Heart right ventricle (tissue), 16 donors: ENCODE measurements around the gene ELMO1. TPM values are rescaled to one million over a fixed set of nuclear protein-coding genes. Genes with fewer than 3 reads are reported as not detected.

Source experiments
- ATAC-seq, 8 donors: fragments of 200-7000 bp; cut with Tn5 transposase; one replicate each; pipeline ENCODE4 v1.9.1; 2020; ENCODE audit warnings: mild to moderate bottlenecking in 8 of 8, moderate library complexity in 8 of 8, moderate number of reproducible peaks in 1 of 8
- DNase-seq, 2 donors: peaks; one replicate each; pipeline ENCODE4 v3.0.0-alpha.2; 2020
- H3K27ac ChIP-seq, 10 donors: fragments of 200-600 bp; sonication (generic) in 2 of 10; one replicate each; pipeline versions ENCODE4 v1.5.0 to v1.8.0; 2020 to 2022; ENCODE audit warnings: mild to moderate bottlenecking in 3 of 10
- H3K27me3 ChIP-seq, 7 donors: fragments of 200-600 bp; one replicate each; pipeline ENCODE4 v1.8.0; 2021 to 2022; ENCODE audit warnings: mild to moderate bottlenecking in 2 of 7
- H3K36me3 ChIP-seq, 9 donors: fragments of 200-600 bp; sonication (generic) in 1 of 9; one replicate each; pipeline versions ENCODE4 v1.5.0 to v1.8.0; 2020 to 2022; ENCODE audit warnings: mild to moderate bottlenecking in 2 of 9
- H3K4me1 ChIP-seq, 9 donors: fragments of 200-600 bp; sonication (generic) in 1 of 9; one replicate each; pipeline versions ENCODE4 v1.5.0 to v1.8.0; 2020 to 2022; ENCODE audit warnings: mild to moderate bottlenecking in 4 of 9
- H3K4me3 ChIP-seq, 10 donors: fragments of 200-600 bp; sonication (generic) in 2 of 10; one replicate each; pipeline versions ENCODE4 v1.5.0 to v1.8.0; 2020 to 2022; ENCODE audit warnings: mild to moderate bottlenecking in 7 of 10, moderate library complexity in 2 of 10
- H3K9me3 ChIP-seq, 11 donors: fragments of 200-600 bp in 10 of 11; sonication (generic) in 2 of 11; one replicate each; pipeline versions ENCODE4 v1.5.0 to v1.8.0; 2013 to 2022; ENCODE audit warnings: mild to moderate bottlenecking in 2 of 11, control low read depth in 1 of 11, moderate library complexity in 1 of 11
- CTCF ChIP-seq, 9 donors: fragments of 200-600 bp; sonication (generic) in 2 of 9; IDR thresholded peaks; one replicate each; pipeline versions ENCODE4 v1.5.0 to v1.8.0; 2021 to 2022; ENCODE audit warnings: antibody characterized with exemption in 9 of 9, mild to moderate bottlenecking in 5 of 9, moderate library complexity in 1 of 9
- WGBS, 2 donors: extraction: QIAGEN DNeasy Blood & Tissue Kit; methylation state at CpG; one replicate each; pipeline ENCODE4 v1.1.7; 2013; ENCODE audit warnings: inconsistent platforms in 1 of 2; 5-methylcytosine and 5-hydroxymethylcytosine counted together
- intact Hi-C, 10 donors: fragments of 100-400 bp; cut with DNase I; formaldehyde crosslinking; loops; one replicate each; pipeline versions ENCODE4 v1.11.1 to v1.14.2; 2022
- polyA plus RNA-seq, 2 donors: library from polyadenylated mRNA; stranded (reverse); fragments of 200-250 nt; gene quantifications; one replicate each; pipeline ENCODE4 v1.2.3, GENCODE V29; 2013
- total RNA-seq, 10 donors: library from RNA; stranded (reverse); fragmentation: NEBNext Ultra II Directional in 3 of 10; extraction: Animal tissue kit (Norgen Biotek cat#: 25700) in 3 of 10; gene quantifications; one replicate each; pipeline versions ENCODE4 v1.2.1 to v1.2.4, GENCODE V29; 2021 to 2023
- donor health status: Arrhythmogenic right ventricular cardiomyopathy.
- donor health status: ischemic (EF 13 %, LVEDD 7.1; RV severe dilation, severe dysfunction).
- donor health status: healthy with polysubstance abuse.
- donor health status: DM: no; HTN: yes; CAD: no.
- donor health status: DM: no; HTN: no; CAD: no.
- donor health status: ischemic (EF 25% LVEDD 6.9; RV normal size, moderate dysfunction).
- donor health status: ischemic (EF 25% LVEDD 5.7; RV mildly dilated, moderate dysfunction).
- donor health status: healthy.
- donor health status: DM: yes; HTN: yes; CAD: no.
- donor health status: Ischemic cardiomyopathy.
- donor health status: ischemic (EF 35%, LVEDD 5.7; RV mildly dilated, moderate dysfunction).
- donor health status: nonischemic (EF 11% LVEDD 7.7; RV severe dilation, severe dysfunction).
- donor health status: DM: yes; HTN: yes; CAD: no.
- donor health status: PGD.
- donor health status: ischemic (EF 29% LVEDD 5.4; RV normal size, mild dysfunction).
- donor health status: nonischemic (EF 23%, LVEDD 6.1; RV moderate dilation, normal function).

The ELMO1 gene
- total and polyA plus RNA-seq, 12 donors, result 8.5 to 18.0 (median 13.9) TPM

DNA sequence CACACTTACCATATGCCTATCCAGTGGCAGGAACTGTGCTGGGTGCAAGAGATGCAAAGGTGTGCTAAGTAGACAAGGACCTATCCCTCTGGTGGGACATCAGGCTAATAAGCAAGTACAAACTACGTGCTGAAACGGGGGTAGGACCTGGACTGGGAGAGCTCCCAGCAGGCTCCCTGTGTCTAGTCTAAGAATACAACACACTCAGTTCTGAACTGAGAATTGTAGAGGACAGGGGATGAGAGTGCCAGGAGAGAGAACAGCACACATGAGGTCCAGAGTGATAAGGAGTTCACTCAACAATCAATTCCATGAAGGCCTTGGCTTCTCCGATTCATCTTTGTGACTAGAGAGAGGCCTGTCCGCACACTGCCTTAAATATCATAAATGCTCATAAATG lies 253.7 kb downstream of the ELMO1 start:
- no peak overlapping the region for H3K4me3 ChIP-seq
- no peaks in the 10 kb centered on the region for H3K9me3 ChIP-seq
- peak in 4 of 8 donors; percentile 28 to 66 (median 48) for ATAC-seq

GRCh38 chr7:37193775-37194135 lies 254.9 kb downstream of the ELMO1 start:
- H3K27me3 ChIP-seq, result no peaks in the 10 kb centered on the region
- TF ChIP-seq CTCF (IDR thresholded peaks at IDR 0.05), result no peak
- H3K9me3 ChIP-seq, result no peaks in the 10 kb centered on the region
- ATAC-seq (peak in 7 of 8 donors; percentile 14 to 76 (median 59)), DNase-seq (no peak)
- intact Hi-C loops, result loop anchor here in 2 of 10 donors (10.0 kb wide), 2 partner anchors 699 to 709 kb away; no protein-coding TSS in a partner anchor
- H3K27ac ChIP-seq, result peak overlapping the region in 8 of 10 donors; percentile 37 to 75 (median 52)
- H3K4me1 ChIP-seq, result peaks cover 0 to 54% (median 32%) of the 10 kb centered on the region in 9 donors
- peaks cover 0 to 39% (median 0%) of the 10 kb centered on the region in 9 donors for H3K36me3 ChIP-seq
- WGBS, 2 donors, result 54 to 60% methylated on average over 2 of the region's 2 CpGs
- H3K4me3 ChIP-seq, result peak overlapping the region in 4 of 10 donors; percentile 27 to 42 (median 31)

More for the DNA sequence above, 253.7 kb downstream of the ELMO1 start:
- TF ChIP-seq CTCF (IDR thresholded peaks at IDR 0.05), result no peak
- intact Hi-C loops, result loop anchor here in 8 of 10 donors (5.0 to 10.0 kb wide), 5 partner anchors 208 to 710 kb away; no protein-coding TSS in a partner anchor
- no peaks in the 10 kb centered on the region for H3K27me3 ChIP-seq
- H3K4me1 ChIP-seq, result peaks cover 0 to 63% (median 32%) of the 10 kb centered on the region in 9 donors
- no peak for DNase-seq
- H3K27ac ChIP-seq, result peak overlapping the region in 2 of 10 donors; percentile 37 to 75
- WGBS, 2 donors, result 74 to 82% methylated on average over 4 of the region's 4 CpGs
- peaks cover 0 to 39% (median 0%) of the 10 kb centered on the region in 9 donors for H3K36me3 ChIP-seq

GRCh38 chr7:37193087-37193774 lies 255.4 kb downstream of the ELMO1 start:
- intact Hi-C loops, result loop anchor here in 2 of 10 donors (10.0 kb wide), 2 partner anchors 698 to 708 kb away; no protein-coding TSS in a partner anchor
- Histone ChIP-seq H3K9me3 (no peaks in the 10 kb centered on the region), H3K4me1 (peaks cover 0 to 49% (median 27%) of the 10 kb centered on the region in 9 donors), H3K4me3 (peak overlapping the region in 7 of 10 donors; percentile 21 to 42 (median 27)), H3K27ac (peak overlapping the region; percentile 23 to 75 (median 42)), H3K27me3 (no peaks in the 10 kb centered on the region), H3K36me3 (peaks cover 0 to 39% (median 0%) of the 10 kb centered on the region in 9 donors)
- peak; percentile 23 to 54 for DNase-seq
- 35 to 42% methylated on average over 16 of the region's 16 CpGs for WGBS, 2 donors
- no peak for TF ChIP-seq CTCF (IDR thresholded peaks at IDR 0.05)
- ATAC-seq, result peak; percentile 84 to 98 (median 94)

DNA sequence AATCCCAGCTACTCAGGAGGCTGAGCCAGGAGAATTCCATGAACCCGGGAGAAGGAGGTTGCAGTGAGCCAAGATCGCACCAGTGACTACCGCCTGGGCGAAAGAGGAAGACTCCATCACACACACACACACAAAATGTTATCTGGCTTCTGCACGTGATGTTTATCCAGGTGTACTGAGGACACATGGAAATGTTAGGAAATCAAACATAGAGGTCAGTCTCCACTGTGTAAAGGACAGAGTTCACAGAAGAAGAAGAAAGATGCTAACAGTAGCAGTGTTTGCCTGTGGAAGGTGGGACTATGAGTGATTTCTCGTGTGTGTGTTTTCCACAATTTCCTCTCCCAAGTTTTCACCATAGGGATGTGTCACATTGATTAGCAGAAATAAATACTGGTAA lies 256.9 kb downstream of the ELMO1 start:
- no peak overlapping the region for H3K4me3 ChIP-seq
- intact Hi-C loops, result loop anchor here in 2 of 10 donors (10.0 kb wide), 2 partner anchors 697 to 707 kb away; no protein-coding TSS in a partner anchor
- peaks cover 0 to 32% (median 0%) of the 10 kb centered on the region in 9 donors for H3K36me3 ChIP-seq
- no peaks in the 10 kb centered on the region for H3K9me3 ChIP-seq
- TF ChIP-seq CTCF (IDR thresholded peaks at IDR 0.05), result no peak
- ATAC-seq, result no peak
- no peak for DNase-seq
- no peak overlapping the region for H3K27ac ChIP-seq
- H3K4me1 ChIP-seq, result peaks cover 0 to 35% (median 19%) of the 10 kb centered on the region in 9 donors
- 97% methylated on average over 6 of the region's 6 CpGs for WGBS, 2 donors
- no peaks in the 10 kb centered on the region for H3K27me3 ChIP-seq
